Stimulated activated naive CD8-positive, alpha-beta T cell treated with anti-CD3 and anti-CD28 coated beads, Interleukin-15, Interleukin-2, amounts not matched to agents 100 ng/mL and 50 ng/mL, for 24 hours (primary cell): ENCODE data around the gene BET1L.
"Not testable (repeated sequence)": the region's sequence is repeated elsewhere in the genome, so short reads cannot be mapped to it uniquely, and the experiment has no call there.

Experiments used
- H3K27ac Mint-ChIP-seq: one replicate; pipeline ENCODE4 v1.8.0; 2021; ENCODE audit warnings: mild to moderate bottlenecking, mixed read lengths
- H3K27me3 Mint-ChIP-seq: one replicate; pipeline ENCODE4 v1.8.0; 2021; ENCODE audit warnings: mixed read lengths
- H3K36me3 Mint-ChIP-seq: one replicate; pipeline ENCODE4 v1.8.0; 2021; ENCODE audit warnings: low read depth, mixed read lengths
- H3K4me1 Mint-ChIP-seq: one replicate; pipeline ENCODE4 v1.8.0; 2021; ENCODE audit warnings: low read depth, mixed read lengths
- H3K4me3 Mint-ChIP-seq: one replicate; pipeline ENCODE4 v1.8.0; 2021; ENCODE audit warnings: mild to moderate bottlenecking, mixed read lengths
- H3K9me3 Mint-ChIP-seq: one replicate; pipeline ENCODE4 v1.8.0; 2021; ENCODE audit warnings: mixed read lengths

Gene BET1L, protein sequence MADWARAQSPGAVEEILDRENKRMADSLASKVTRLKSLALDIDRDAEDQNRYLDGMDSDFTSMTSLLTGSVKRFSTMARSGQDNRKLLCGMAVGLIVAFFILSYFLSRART

DNA sequence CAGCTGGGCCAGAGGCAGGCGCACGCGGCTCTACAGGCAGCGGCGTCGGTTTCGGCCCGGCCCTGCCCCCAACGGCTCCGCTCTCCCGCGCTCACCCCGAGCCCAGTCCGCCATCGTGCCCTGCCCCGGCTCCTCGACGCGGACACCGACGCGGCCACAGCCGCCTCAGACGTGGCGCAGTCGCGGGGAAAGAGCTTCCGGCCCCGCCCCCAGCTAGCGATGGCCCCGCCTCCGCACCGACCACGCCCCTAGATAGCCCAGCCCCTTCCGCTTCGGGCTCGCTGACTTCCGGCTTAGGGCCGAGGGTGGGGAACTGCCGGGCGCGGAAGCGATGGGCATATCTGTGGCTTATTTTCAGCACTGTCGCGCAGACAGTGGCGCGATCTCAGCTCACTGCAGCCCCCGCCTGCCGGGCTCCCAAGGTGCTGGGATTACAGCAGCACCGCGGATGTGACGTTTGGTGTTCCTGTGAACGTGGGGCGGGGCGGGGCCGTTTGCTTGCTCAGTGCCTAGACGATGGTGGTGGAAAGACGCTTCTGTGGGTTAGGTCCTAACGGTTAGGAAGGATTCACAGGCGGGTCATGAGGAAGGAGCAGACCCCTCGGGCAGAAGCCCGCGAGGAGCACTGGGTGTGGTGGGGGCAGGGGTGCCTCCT lies at the start of gene BET1L, which contains the start of gene RIC8A:
BET1L (minus strand) TSS at position 192 of the 655 bp plus-strand sequence; CDS start at position 114, 78 bp downstream.
RIC8A (plus strand) TSS at position 501 of the 655 bp plus-strand sequence. CDS start 1,147 bp downstream, outside the sequence.
- H3K4me3 Mint-ChIP-seq, result peak within 1 kb of the TSS; percentile 99
- peak within 1 kb of the TSS; percentile 97 for H3K27ac Mint-ChIP-seq
- no peaks in the 10 kb centered on the region for H3K9me3 Mint-ChIP-seq
- peaks cover 53% of the 10 kb centered on the region for H3K36me3 Mint-ChIP-seq
- no peaks in the 10 kb centered on the region for H3K27me3 Mint-ChIP-seq
- peaks cover 65% of the 10 kb centered on the region for H3K4me1 Mint-ChIP-seq

DNA sequence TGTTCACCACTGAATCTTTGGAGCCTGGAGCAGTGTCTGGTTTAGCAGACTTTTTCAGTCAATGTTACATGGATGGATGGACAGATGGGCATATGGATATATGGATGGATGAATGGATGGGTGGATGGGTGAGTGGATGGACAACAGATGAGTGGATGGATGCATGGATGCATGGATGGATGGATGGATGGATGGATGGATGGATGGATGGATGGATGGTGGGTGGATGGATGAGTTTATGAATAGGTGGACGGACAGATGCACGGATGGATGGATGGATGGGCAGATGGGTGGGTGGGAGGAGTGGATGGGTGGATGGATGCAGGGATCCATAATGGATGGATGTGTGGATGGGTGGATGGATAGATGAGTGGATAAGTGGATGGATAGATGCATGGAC lies 48.6 kb upstream of the BET1L start:
- no peak overlapping the region for H3K27ac Mint-ChIP-seq
- no peak overlapping the region for H3K4me3 Mint-ChIP-seq
- no peaks in the 10 kb centered on the region for H3K27me3 Mint-ChIP-seq
- peaks cover 25% of the 10 kb centered on the region for H3K36me3 Mint-ChIP-seq
- no peaks in the 10 kb centered on the region for H3K9me3 Mint-ChIP-seq
- H3K4me1 Mint-ChIP-seq, result peaks cover 14% of the 10 kb centered on the region

- Mint-ChIP-seq H3K4me3 (no peak overlapping the region), H3K27ac (no peak overlapping the region), H3K36me3 (peaks cover 30% of the 10 kb centered on the region), H3K9me3 (no peaks in the 10 kb centered on the region), H3K4me1 (peaks cover 20% of the 10 kb centered on the region), H3K27me3 (no peaks in the 10 kb centered on the region)
These were observed 48.0 kb upstream of the BET1L start for GRCh38 chr11:255176-255575.

GRCh38 chr11:253886-254270 lies 46.7 kb upstream of the BET1L start:
- Mint-ChIP-seq H3K27me3 (no peaks in the 10 kb centered on the region), H3K4me3 (no peak overlapping the region), H3K9me3 (no peaks in the 10 kb centered on the region), H3K4me1 (peaks cover 26% of the 10 kb centered on the region), H3K27ac (no peak overlapping the region), H3K36me3 (peaks cover 42% of the 10 kb centered on the region)

DNA sequence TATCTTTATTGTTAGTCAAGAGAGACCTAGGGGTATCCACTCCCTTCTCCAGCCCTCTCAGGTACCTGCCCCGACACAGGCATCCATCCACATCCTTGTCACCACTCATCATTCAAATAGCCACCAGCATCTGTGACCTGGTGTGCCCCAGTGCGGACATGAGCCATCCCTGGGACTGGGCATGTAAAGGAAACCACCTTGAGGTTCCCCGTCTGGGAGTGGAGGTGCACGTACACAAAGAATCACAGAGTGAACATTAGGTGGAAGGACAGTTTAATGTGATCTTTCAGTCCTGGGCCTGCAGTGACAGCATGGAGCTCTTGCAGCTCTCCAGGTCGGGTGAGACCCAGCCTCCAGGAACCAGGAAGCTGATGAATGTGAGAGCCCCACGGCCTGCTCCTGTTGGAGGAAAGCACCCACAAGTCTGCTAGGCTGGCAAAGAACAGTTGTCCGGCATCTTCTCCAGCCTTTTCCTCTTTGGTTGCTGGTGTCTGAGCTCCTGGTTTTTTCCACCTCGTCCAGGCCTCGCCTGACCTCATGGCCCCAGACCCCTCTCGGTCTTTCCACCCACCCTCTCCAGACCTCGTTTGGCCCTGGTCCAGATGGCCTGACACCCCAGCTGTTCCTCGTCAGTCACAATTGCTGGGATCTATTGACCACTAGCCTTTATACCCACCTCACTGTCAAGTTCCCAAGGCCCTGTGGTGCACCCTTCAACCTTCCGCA lies 46.1 kb upstream of the BET1L start:
- H3K27me3 Mint-ChIP-seq, result no peaks in the 10 kb centered on the region
- H3K4me1 Mint-ChIP-seq, result peaks cover 31% of the 10 kb centered on the region
- no peak overlapping the region for H3K27ac Mint-ChIP-seq
- peaks cover 48% of the 10 kb centered on the region for H3K36me3 Mint-ChIP-seq
- H3K9me3 Mint-ChIP-seq, result no peaks in the 10 kb centered on the region
- H3K4me3 Mint-ChIP-seq, result no peak overlapping the region

- Mint-ChIP-seq H3K36me3 (peaks cover 54% of the 10 kb centered on the region), H3K4me3 (no peak overlapping the region), H3K27me3 (no peaks in the 10 kb centered on the region), H3K4me1 (peaks cover 33% of the 10 kb centered on the region), H3K9me3 (no peaks in the 10 kb centered on the region), H3K27ac (no peak overlapping the region)
These were observed 45.5 kb upstream of the BET1L start for GRCh38 chr11:252666-253065.

DNA sequence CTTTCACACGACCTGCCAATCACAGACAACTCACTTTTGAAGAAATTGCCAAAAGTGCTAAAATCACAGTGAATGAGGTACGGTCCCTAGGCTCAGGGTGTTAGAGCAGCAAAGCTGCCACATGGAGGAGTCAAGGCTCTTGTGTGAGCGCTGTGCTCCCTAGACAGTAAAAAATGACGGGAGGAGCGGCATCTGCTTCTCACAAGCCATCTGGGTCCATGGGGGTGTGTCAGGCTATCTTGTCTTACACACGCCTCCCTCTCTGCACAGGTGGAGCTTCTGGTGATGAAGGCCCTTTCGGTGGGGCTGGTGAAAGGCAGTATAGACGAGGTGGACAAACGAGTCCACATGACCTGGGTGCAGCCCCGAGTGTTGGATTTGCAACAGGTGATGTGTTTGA lies 44.4 kb upstream of the BET1L start:
- no peak overlapping the region for H3K4me3 Mint-ChIP-seq
- peaks cover 28% of the 10 kb centered on the region for H3K4me1 Mint-ChIP-seq
- H3K36me3 Mint-ChIP-seq, result peaks cover 65% of the 10 kb centered on the region
- no peaks in the 10 kb centered on the region for H3K9me3 Mint-ChIP-seq
- no peak overlapping the region for H3K27ac Mint-ChIP-seq
- no peaks in the 10 kb centered on the region for H3K27me3 Mint-ChIP-seq

- Mint-ChIP-seq H3K36me3 (peaks cover 70% of the 10 kb centered on the region), H3K27me3 (no peaks in the 10 kb centered on the region), H3K4me1 (peaks cover 28% of the 10 kb centered on the region), H3K27ac (peak overlapping the region; percentile 52), H3K4me3 (no peak overlapping the region), H3K9me3 (no peaks in the 10 kb centered on the region)
These were observed 43.6 kb upstream of the BET1L start for GRCh38 chr11:250740-251299.

DNA sequence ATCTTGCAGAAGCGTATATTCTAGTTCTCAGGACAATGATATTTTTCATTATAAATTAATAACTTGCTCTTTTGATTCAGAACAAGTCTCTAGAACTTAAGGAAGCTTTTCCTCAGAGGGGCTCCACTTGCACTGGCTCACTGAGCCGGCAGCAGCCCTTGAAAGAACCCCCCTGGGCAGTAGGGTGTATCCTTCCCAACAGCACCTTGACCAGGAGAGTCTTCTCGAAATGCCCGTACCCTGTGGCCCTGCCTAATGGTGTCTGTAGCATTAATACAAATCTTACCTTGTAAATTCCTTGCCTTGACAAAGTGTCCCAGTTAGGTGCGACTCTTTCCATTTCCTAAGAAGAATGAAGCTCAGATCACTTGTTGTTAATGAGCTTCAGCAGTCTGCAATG lies 43.1 kb upstream of the BET1L start:
- no peak overlapping the region for H3K4me3 Mint-ChIP-seq
- H3K36me3 Mint-ChIP-seq, result peaks cover 76% of the 10 kb centered on the region
- H3K27ac Mint-ChIP-seq, result peak overlapping the region; percentile 52
- H3K27me3 Mint-ChIP-seq, result no peaks in the 10 kb centered on the region
- peaks cover 28% of the 10 kb centered on the region for H3K4me1 Mint-ChIP-seq
- H3K9me3 Mint-ChIP-seq, result no peaks in the 10 kb centered on the region

GRCh38 chr11:249062-249461 lies 41.9 kb upstream of the BET1L start:
- Mint-ChIP-seq H3K4me1 (peaks cover 34% of the 10 kb centered on the region), H3K36me3 (peaks cover 86% of the 10 kb centered on the region), H3K27ac (peak overlapping the region; percentile 80), H3K4me3 (no peak overlapping the region), H3K27me3 (no peaks in the 10 kb centered on the region), H3K9me3 (no peaks in the 10 kb centered on the region)

DNA sequence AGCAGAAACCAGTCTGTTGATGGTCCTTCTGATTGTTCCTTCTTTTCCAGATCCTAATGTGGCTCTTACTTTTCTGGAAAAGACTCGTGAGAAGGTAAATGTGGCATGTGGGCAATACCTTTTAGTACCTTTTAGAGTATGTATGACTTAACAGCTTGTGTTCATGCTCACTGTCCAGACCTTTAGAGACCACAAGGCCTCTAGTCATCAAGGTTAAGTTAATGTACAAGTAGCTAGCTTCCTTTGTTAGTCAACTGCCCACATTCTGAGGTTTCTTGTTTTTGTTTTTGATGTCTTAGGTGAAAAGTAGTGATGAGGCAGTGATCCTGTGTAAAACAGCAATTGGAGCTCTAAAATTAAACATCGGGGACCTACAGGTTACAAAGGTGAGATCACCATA lies 37.2 kb upstream of the BET1L start:
- peaks cover 55% of the 10 kb centered on the region for H3K4me1 Mint-ChIP-seq
- H3K27me3 Mint-ChIP-seq, result no peaks in the 10 kb centered on the region
- peaks cover 90% of the 10 kb centered on the region for H3K36me3 Mint-ChIP-seq
- H3K4me3 Mint-ChIP-seq, result no peak overlapping the region
- no peaks in the 10 kb centered on the region for H3K9me3 Mint-ChIP-seq
- H3K27ac Mint-ChIP-seq, result no peak overlapping the region

GRCh38 chr11:241634-242033 lies 34.4 kb upstream of the BET1L start:
- H3K27ac Mint-ChIP-seq, result peak overlapping the region; percentile 89

DNA sequence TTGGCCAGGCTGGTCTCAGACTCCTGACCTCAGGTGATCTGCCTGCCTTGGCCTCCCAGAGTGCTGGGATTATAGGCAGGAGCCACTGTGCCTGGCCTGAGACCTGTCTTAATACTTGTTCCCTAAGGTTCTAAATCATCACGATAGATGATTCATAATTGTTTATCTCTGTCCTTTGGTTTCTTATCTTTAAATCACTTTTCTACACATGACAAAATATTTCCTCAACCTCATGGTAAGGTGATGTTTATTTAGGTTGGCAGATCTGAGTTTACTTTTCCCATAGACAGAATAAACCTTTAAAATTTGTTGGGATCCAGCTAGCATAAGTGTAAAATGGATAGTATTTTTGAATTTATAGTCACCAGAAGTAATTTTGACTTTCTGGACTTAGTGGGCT lies 33.1 kb upstream of the BET1L start:
- H3K36me3 Mint-ChIP-seq, result peaks cover 66% of the 10 kb centered on the region
- H3K4me1 Mint-ChIP-seq, result peaks cover 63% of the 10 kb centered on the region

More at GRCh38 chr11:241634-242033, 34.4 kb upstream of the BET1L start:
- peaks cover 55% of the 10 kb centered on the region for H3K4me1 Mint-ChIP-seq
- H3K9me3 Mint-ChIP-seq, result no peaks in the 10 kb centered on the region
- H3K36me3 Mint-ChIP-seq, result peaks cover 77% of the 10 kb centered on the region
- H3K4me3 Mint-ChIP-seq, result peak overlapping the region; percentile 37
- no peaks in the 10 kb centered on the region for H3K27me3 Mint-ChIP-seq

GRCh38 chr11:238346-238745 lies 31.1 kb upstream of the BET1L start:
- H3K9me3 Mint-ChIP-seq, H3K27me3 Mint-ChIP-seq: not testable (repeated sequence)
- Mint-ChIP-seq H3K4me3 (peak overlapping the region; percentile 94), H3K4me1 (peaks cover 65% of the 10 kb centered on the region), H3K27ac (peak overlapping the region; percentile 99), H3K36me3 (peaks cover 48% of the 10 kb centered on the region)

More for the DNA sequence above, 33.1 kb upstream of the BET1L start:
- Mint-ChIP-seq H3K4me3 (peak overlapping the region; percentile 35), H3K9me3 (no peaks in the 10 kb centered on the region), H3K27ac (peak overlapping the region; percentile 81), H3K27me3 (no peaks in the 10 kb centered on the region)
